Stimulated activated CD4-positive, alpha-beta T cell treated with anti-CD3 and anti-CD28 coated beads, Interleukin-2, amount 100 ng/mL, for 48 hours (primary cell): ENCODE data around the gene LOXL1.

ENCODE experiments used
- DNase-seq, 2 donors: peaks; one replicate each; pipeline ENCODE4 v3.0.0-alpha.2; 2020

LOXL1 gene

GRCh38 chr15:73994912-73995622 lies 68.8 kb downstream of the LOXL1 start:
- DNase-seq = no peak

- DNase-seq = no peak
Measured at GRCh38 chr15:73996267-73996666, 70.0 kb downstream of the LOXL1 start.

GRCh38 chr15:73996939-73997338 lies 70.7 kb downstream of the LOXL1 start:
- no peak for DNase-seq

GRCh38 chr15:73997986-73998385 lies 71.7 kb downstream of the LOXL1 start:
- no peak for DNase-seq
